Measurements from ENCODE around the gene TMSB10.
A peak's percentile ranks its signal among the peaks of the same experiment; 100 is the strongest.

The TMSB10 gene

DNA sequence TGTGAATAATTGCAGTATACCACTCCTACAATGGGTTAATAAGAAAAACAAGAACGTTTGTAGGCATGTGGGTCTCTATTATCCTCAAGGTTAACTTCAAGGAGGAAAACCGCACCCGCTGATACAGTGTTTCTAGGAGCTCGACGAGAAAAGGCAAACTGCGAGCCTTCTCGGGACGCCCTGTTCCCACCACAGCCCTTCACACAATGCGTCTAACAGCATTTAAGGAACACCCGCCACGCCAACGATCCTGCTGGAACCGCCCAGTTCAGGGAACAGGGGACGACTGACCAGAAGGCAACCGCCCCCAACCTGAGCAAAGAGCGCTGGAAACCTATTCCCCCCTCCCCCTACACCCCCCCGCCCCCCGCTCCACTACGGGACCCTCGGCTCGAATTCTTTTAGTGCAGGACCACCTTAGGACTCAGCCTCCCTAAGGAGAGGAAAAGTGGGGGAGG is 710 bp upstream of the TMSB10 start:
- peak overlapping the region; percentile 96 for H3K27ac ChIP-seq
- TF ChIP-seq ZFX (IDR thresholded peaks at IDR 0.05; ENCODE audit: borderline replicate concordance) (no peak), CTCF (IDR thresholded peaks at IDR 0.05) (no peak)

GRCh38 chr2:84906108-84906899 is 848 bp downstream of the TMSB10 start:
- TF ChIP-seq CTCF (IDR thresholded peaks at IDR 0.05): no peak
- TF ChIP-seq ZFX (IDR thresholded peaks at IDR 0.05; ENCODE audit: borderline replicate concordance): no peak

GRCh38 chr2:84906900-84907714 is 1.7 kb downstream of the TMSB10 start:
- H3K27ac ChIP-seq: peak overlapping the region; percentile 96
- TF ChIP-seq ZFX (IDR thresholded peaks at IDR 0.05; ENCODE audit: borderline replicate concordance) (no peak), CTCF (IDR thresholded peaks at IDR 0.05) (no peak)

More at GRCh38 chr2:84906108-84906899, 848 bp downstream of the TMSB10 start:
- H3K27ac ChIP-seq: peak overlapping the region; percentile 96

GRCh38 chr2:84908948-84909713 is 3.7 kb downstream of the TMSB10 start:
- TF ChIP-seq ZFX (IDR thresholded peaks at IDR 0.05; ENCODE audit: borderline replicate concordance) (no peak), CTCF (IDR thresholded peaks at IDR 0.05) (no peak)
- peak overlapping the region; percentile 96 for H3K27ac ChIP-seq

- H3K27ac ChIP-seq: no peak overlapping the region
- TF ChIP-seq CTCF (IDR thresholded peaks at IDR 0.05) (no peak), ZFX (IDR thresholded peaks at IDR 0.05; ENCODE audit: borderline replicate concordance) (no peak)
Measured at GRCh38 chr2:84911135-84911678, 5.8 kb downstream of the TMSB10 start.

DNA sequence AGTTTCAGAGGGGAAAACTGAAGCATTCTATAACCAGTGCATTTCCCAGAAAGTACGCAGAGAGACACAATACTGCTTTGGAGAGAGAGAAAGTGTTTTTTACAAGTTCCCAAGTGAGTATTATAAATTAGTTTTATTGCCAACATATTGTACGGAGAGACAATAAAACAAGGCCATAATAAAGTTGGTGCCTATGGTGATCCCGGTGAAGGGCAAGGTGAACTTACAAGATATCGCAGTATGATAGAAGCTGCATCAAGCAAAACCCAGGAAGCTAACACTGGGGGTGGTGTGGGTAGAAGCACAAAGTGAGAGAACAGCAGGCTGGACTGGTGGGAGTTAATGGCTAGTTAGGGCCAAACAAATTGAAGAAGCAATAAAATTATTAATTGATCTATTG is 7.5 kb downstream of the TMSB10 start:
- TF ChIP-seq CTCF (IDR thresholded peaks at IDR 0.05): no peak
- TF ChIP-seq ZFX (IDR thresholded peaks at IDR 0.05; ENCODE audit: borderline replicate concordance): no peak
- no peak overlapping the region for H3K27ac ChIP-seq
